Hair follicular keratinocyte (primary cell): ENCODE measurements around the gene GPR155. TPM values are rescaled to one million over a fixed set of nuclear protein-coding genes. Genes with fewer than 3 reads are reported as not detected.

Source experiments
- total RNA-seq: library from RNA; depleted of rRNA; stranded (reverse); fragments of >200 nt; gene quantifications from 2 replicates; pipeline ENCODE4 v1.2.3, GENCODE V29; 2015

GPR155 gene, protein sequence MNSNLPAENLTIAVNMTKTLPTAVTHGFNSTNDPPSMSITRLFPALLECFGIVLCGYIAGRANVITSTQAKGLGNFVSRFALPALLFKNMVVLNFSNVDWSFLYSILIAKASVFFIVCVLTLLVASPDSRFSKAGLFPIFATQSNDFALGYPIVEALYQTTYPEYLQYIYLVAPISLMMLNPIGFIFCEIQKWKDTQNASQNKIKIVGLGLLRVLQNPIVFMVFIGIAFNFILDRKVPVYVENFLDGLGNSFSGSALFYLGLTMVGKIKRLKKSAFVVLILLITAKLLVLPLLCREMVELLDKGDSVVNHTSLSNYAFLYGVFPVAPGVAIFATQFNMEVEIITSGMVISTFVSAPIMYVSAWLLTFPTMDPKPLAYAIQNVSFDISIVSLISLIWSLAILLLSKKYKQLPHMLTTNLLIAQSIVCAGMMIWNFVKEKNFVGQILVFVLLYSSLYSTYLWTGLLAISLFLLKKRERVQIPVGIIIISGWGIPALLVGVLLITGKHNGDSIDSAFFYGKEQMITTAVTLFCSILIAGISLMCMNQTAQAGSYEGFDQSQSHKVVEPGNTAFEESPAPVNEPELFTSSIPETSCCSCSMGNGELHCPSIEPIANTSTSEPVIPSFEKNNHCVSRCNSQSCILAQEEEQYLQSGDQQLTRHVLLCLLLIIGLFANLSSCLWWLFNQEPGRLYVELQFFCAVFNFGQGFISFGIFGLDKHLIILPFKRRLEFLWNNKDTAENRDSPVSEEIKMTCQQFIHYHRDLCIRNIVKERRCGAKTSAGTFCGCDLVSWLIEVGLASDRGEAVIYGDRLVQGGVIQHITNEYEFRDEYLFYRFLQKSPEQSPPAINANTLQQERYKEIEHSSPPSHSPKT
- 1.7 and 2.0 TPM in 2 replicates for total RNA-seq

GRCh38 chr2:174486563-174487107, at the start of gene GPR155:
GPR155 (minus strand) TSS chr2:174487029; CDS start chr2:174481956, 5,073 bp downstream.

DNA sequence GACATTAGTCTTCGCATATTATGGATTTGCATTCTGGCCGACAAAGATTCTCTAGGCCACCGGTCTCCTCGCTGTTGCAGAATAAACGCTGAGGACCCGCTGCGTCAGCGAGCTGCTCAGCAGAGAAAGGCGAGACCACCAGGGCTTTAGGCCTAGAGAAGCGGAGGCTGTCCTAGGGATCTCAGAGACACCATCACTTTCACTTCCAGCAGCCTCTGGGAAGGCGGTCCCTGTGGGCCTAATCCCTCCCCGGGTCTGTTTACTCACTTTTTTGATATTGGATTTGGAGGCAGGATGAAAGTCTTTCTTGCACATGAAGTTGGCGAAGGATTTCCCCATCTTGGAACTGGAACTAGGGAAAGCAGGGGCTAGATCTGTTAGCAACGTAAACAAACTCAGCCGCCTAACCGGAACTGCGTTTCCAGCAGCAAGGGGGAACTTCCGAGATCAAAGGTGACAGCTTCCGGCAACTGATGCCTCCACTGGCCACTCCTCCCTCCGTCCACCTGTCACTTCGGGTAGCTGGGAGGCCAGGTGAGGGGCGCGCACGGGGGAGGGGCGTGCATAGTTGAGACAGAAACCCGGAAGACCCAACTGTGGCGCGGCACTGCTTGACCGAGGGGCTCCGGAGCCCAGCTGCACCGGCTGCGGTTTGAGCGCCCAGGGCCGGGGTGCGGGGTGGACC, 91.4 kb downstream of the GPR155 start, which contains the start of gene SCRN3:
SCRN3 (plus strand) TSS at position 447 of the 685 bp plus-strand sequence. CDS start 2,554 bp downstream, outside the sequence.

Other genes starting within 250 kb of the GPR155 start
- 131 and 162 TPM in 2 replicates for gene OLA1, start 238.5 kb downstream of the GPR155 start, total RNA-seq
- gene SP9, start 152.1 kb downstream of the GPR155 start, total RNA-seq = not detected in 2 replicates
- 6.3 and 8.0 TPM in 2 replicates for gene SCRN3, start 91.3 kb downstream of the GPR155 start, total RNA-seq
- gene WIPF1, start 110.8 kb upstream of the GPR155 start, total RNA-seq = 0.62 and 1.3 TPM in 2 replicates